Left kidney (tissue), 8 donors: ENCODE data around the gene KRT3. TPM values are rescaled to one million over a fixed set of nuclear protein-coding genes. Genes with fewer than 3 reads are reported as not detected.

Experiments used
- DNase-seq: peaks from one replicate; pipeline ENCODE4 v3.0.0-alpha.2; 2013
- long read RNA-seq, 8 donors: transcript quantifications; one replicate each; lab custom pipeline, GENCODE V29; 2026
- polyA plus RNA-seq: library from polyadenylated mRNA; unstranded; fragments of 120-200 nt; gene quantifications from one replicate; pipeline ENCODE4 v1.2.1, GENCODE V29; 2013; ENCODE audit not compliant: insufficient read length

KRT3 gene
- not detected for polyA plus RNA-seq
- long read RNA-seq, donor 1, result 0 reads
- long read RNA-seq, donor 2, result 0 reads
- long read RNA-seq, donor 3, result 0 reads
- long read RNA-seq, donor 4, result 0 reads
- long read RNA-seq, donor 5, result 0 reads
- long read RNA-seq, donor 6, result 0 reads
- long read RNA-seq, donor 7, result 0 reads
- long read RNA-seq, donor 8, result 0 reads

DNA sequence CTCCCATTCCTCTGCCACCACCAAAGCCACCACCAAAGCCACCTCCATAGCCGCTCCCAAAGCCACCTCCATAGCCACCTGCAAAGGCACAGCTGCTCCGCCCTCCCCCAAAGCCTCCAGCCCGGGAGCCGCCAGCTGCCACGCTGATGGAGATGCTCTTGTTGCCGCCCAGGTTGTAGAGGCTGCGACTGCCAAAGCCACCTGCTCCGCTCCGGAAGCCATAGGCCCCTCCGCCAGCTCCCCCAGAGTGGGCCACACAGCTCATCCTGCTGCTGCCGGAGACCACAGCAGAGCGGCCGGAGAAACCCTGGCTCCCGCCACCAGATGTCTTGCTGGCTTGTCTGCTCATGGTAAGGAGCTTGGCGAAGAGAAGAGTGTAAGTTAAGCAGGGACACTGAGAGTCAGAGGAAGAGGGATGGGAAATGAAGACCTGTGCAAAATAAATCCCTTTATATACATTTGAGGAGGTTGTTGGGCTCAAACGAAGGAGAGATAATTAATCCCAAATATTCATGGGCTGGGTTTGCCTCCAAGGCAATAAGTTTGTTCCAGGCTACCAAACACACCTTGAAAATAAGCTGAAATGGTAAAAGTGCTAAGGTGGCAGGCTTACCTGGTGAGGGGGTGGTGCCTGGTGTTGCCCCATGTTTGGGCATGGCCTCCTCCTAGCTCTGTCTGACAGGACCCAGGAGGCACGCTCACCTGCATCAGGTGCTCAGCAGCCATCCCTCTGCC lies at the start of gene KRT3:
Gene KRT3 (minus strand): TSS at position 424 of the 735 bp plus-strand sequence. CDS start 75 bp downstream, at position 349.
- no peak for DNase-seq

DNA sequence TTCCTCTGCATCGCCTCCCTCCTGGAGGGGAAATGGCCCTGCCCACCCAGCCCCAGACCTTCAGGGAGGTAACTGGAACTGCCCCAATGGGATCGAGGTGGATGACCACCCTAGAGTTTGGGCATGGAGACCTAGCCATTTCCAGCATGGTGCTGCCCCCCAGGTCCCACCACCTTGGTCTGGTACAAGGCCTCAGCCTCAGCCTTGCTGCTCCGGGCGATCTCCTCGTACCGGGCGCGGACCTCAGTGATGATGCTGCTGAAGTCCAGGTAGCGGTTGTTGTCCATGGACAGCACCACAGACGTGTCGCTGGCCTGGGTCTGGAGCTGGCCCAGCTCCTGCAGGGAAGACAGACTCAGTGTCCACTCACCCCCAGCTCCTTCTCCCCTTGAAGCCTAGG lies 48.5 kb upstream of the KRT3 start:
- no peak for DNase-seq

DNA sequence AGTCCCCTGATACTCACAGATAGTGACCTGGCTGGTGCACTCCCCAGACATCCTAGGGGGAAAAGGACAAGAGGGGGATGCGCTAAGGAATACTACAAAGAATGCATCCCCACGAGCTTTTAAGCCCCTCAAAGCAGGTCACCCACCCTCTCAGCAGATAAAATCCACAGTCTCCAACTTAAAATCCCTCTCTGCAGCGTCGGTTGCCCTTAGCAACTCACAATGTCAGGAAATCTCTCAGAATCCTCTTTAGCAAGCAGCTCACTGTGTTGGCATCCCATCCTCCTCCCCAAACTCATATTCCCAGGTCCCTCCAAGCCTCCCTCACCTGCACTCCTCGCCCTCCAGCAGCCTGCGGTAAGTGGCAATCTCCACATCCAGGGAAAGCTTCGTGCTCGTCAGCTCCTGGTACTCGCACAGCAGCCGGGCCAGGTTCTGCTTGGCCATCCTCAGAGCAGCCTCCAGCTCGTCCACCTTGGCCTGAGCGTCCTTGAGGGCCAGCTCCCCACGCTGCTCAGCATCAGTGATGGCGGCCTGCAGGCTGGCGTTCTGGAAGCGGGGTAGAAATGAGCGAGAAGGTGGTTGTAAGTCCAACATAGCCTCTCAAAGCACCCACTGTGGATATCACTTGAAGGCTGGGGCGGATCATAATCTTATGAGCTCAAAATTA lies 43.7 kb upstream of the KRT3 start:
- no peak for DNase-seq

DNA sequence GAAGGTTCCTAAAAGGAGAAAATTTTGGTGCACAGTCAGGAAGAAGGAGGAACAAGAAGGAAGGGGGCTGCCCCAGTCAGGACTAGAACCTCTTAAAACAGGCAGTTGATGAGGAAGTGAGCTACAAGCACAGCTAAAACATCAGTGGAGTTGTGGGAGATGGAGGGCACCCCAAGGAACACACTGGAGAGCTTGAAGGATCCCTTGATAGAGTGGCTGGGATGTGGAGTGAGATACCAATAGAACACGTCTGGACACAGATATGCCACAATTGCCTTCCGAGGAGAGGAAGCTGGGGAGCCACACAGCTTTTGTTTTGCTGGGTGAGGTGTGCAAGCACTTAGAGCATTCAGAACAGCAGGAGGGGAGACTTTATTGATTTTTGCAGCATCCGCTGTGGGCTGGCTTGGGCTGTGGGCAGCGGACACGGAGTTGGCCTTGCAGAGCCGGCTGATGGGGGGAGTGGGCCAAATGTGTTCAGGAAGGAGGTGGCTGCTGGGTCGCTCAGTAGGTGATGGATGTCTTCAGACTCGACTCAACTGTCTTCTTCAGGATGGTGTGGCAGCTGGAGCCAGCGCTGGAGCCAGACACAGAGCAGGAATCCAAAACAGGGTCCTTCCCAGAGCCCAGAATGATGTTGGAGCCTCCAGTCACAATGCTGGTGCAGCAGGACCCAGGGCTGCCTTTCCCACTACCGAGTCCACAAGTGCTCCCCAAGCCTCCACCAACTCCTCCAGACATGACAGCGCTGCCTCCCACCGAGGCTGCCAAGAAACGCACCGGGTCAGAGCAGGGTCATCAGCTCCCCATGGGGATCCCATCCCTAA lies 42.9 kb upstream of the KRT3 start:
- DNase-seq, result no peak

DNA sequence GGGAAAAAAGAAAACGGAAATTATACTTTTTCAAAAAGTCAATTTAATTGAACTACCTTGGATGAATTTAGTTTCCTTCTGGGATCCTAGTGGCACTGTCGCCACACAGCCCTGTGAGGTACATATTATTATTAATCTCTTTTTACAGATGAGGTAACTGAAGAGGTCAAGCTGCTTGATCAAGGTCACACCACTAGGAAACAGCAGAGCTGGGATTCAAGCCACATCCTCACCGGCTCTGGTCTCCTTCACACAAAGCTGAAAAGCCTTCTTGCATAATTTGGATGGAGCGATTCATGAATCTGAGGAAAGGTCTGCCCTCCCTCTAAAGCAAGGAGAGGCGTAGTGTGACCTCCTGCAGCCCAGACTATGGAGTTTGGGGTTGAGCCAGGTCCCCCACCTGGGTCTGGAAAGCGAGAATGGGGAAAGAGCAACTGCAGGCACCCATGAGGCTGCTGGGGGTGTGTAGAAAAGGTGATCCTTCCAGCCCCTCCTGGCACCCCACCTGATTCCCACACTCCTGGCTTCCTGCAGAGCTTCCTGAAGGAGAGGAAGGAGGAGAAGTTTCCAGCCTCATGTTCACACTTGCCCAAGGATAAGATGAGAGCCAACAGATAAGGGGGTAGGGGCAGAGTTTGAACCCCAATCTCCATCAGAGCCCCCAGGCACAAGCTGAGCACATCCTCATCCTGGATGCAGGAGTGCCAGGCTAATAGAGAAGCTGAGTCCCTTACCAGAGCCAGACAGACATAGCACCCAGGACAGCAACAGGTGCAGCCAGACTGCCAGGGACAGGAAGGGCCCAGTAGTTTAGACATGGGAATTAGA lies 42.1 kb upstream of the KRT3 start:
- DNase-seq, result no peak

DNA sequence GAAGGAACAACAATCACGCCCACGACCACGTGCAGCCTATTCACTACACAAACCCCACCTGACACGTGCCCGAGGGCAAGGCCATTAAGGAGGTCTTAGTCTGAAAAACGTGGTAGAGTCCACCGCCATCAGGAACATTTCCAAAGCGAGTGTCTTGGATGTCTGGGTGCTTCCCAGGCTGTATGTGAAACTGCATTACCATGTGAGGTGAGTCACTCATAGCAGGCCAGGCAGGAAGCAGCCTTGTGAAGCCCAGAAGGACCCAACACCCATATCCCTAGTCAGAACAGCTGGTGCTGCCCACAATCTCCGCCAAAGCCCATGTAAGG lies 41.5 kb upstream of the KRT3 start:
- DNase-seq, result no peak

DNA sequence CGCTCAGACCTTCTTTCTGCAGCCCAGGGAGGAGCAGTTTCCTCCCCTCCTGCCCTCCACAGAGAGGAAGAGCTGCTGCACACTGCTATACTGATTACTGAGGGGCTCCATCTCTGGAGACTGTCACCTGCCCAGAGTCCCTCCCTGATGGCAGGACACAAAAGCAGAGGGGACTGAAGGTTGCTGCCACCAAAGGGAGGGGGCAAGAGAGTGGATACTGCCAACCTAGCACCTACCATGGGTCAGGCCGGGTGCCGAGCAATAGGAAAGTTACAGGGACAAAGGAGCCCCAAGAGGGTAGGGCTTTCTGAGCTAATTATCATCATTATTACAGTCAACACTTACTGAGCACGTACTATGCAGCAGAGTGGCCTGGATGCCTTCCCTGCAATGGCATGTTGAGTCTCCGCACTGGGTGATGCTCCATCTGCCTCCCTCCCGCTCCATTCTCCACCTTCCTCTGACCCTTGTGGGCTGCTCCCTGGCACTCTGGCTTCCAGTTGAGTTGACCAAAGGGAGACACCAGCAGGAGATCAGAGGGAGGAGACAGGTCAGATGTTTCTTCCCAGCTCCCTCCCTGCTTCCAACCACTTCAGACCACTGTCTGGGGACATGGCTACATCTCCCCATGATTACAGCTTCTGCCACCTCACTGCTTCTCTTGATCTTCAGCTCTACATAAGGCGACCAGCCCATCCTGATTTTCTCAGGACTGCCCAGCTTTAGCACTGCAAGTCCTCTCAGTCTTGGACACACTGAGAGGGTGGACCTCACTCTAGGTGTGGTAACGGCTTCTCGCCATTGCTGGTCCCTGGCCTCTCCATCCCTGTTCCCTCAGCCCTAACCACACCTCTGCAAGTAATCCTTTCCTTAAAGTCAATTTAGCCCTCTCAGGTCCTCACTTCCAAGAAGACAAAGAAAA lies 40.8 kb upstream of the KRT3 start:
- DNase-seq, result no peak

DNA sequence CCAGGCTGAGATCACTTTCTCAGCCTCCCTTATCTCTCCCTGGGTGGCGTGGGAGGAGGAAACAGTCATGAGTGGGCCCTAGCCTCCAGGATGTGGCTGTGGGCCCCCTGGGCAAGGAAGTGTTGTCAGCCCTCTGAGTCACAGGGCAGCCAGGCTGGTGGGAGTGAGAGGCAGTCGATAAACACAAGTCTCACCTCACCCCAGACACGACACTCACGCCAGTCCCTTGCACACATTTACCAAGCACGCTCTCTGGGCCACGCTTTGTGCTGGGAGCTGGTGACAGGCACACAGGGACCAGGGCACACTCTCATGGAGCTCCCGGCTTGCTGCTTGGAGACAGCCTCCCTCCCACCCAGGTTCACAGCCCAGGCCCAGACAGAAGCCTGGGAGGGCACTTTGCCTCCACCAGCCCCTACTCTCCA lies 40.1 kb upstream of the KRT3 start:
- DNase-seq, result no peak

DNA sequence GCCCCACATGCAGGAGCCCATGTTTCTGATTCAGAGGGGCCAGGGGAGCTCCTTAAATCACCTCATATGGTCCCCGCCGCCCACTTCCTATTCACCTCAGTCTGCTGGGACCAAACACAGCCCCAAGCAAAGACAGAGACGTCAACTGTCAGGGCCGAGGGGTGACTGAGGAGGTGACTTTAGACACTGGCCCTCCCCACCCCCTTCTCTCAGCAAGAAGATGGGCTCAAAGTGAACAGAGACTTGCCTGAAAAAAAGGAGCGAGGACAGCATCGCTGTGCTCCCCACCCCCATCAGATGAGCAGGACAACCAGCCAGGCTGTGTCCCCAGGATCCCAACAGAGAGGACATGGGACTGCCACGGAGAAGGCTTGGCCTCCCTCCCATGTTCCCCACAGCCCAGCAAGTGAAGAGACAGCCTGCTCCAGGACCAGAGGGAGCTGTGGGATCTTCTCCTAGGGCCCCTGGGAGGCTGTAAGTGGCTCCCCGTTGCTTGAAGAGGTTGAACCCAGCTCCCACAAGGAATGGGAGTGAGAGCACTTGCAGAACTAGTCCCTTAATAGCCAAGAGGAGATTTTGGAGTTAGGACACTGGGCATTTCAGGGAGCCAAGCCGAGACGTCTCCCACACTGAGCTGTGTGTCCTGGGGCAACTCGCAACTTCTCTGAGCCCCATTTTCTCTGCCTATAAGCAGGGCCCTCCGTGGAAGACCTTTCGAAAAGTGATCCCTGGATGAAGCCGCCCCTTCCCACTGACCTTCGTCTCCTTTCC lies 39.5 kb upstream of the KRT3 start:
- DNase-seq, result no peak

DNA sequence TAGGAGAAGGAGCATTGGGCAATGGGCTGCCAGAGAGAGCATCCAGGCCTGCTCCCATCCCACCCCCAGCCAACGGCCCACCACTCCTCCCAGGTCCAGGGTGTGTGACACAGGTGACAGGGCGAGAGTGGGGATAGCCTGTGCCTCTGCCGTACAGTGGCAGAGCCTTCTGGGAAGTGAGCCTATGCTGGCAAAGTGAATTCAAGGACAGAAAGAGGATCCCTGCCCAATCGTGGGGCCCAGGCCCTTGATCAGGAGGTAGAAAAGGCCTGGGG lies 38.7 kb upstream of the KRT3 start:
- DNase-seq, result no peak

DNA sequence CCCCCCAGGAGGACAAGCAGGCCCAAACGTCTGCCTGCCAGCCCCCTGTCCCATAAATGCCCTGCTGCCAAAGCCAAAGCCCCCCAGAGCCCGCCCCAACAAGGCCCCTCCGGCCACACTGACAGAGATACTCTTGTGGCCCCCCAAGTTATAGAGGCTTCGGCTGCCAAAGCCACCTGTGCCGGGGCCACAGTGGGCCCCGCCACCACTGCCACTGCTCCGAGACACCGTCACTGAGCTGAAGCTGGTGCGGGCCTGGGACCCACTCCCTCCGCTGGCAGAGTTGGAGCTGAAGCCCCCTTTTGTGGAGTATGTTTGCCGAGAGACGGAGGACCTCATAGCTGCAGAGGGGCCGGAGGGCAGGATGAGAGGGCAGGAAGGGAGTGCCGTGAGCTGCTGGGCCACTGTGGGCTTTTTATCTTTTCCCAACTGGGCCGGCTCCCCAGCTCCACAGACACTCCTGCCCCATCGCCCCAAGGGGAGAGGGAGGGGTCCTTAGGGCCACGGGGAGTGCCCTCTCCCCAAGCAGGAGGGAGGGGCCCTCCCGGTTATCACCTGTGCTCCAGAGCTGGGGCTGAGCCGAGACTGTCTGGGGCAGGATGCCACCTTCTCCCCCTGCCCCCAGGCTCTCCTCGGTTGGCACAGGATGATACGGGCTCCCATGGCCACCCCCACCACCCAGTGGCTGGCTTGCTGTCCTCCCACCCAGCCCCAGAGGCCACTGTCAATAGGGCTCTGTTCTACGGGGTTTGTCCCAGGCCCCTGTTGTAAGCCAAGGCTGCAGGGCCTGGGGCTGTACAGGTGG lies 38.2 kb upstream of the KRT3 start, which contains the start of gene KRT79:
Gene KRT79 (minus strand): TSS at position 390 of the 805 bp plus-strand sequence. CDS start 51 bp downstream, at position 339.
- DNase-seq, result no peak

DNA sequence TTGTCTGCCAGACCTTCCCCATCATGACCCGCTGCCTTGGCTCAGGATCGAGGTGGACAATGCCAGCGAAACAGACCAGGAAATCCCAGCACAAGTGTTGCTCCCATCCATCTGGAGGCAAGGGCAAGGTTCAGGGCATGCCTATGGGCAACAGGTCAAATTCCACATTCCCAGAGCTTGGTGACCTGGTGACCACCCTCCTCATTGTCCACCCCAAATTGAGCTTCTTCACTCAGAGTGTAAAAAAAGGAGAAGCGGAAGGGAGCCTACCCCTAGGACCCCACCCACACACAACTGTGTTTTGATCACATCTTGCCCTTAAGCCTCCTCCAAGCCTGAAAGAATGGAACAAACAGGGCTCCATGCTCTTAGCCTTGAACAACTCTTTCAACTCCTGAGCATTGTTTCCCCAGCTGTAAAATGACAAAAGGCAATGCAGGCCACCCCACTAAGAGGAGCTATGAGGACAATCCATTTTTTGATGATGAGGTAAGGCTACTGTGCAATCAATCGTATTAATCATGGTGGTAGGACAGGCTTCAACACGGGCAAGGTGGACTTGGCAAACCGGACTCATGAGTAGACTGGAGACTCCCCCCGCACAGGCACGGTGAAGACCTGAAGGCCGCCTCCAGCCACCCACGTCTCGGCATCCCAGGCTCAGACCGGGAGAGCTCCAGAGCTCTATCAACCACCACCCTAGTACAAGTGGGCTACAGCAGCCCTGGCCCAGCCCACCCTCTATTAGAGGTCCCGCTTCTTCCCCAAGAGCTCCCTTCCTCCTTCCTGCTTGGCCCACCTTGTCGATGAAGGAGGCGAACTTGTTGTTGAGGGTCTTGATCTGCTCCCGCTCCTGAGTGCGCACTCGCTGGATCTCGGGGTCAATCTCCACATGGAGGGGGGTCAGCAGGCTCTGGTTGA lies 37.3 kb upstream of the KRT3 start:
- no peak for DNase-seq

DNA sequence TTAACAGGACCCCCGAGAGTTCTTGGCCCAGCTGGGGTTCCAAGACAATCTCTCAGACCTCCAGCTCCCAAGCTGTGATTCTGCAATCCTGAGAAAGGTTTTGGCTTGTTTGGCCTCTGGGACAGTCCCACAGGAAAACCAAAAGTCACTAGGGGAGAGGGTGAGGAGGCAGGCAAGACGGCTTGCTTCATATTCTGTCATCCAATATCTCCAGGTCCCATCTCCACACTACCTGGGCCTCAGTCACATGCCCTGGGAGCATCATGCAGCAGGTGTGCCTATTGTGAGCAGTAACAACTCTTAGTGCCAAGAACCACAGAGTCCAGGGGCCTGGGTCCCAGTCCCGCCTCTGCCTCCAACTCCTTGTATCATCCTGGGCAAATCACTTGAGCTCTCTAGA lies 36.5 kb upstream of the KRT3 start:
- no peak for DNase-seq

DNA sequence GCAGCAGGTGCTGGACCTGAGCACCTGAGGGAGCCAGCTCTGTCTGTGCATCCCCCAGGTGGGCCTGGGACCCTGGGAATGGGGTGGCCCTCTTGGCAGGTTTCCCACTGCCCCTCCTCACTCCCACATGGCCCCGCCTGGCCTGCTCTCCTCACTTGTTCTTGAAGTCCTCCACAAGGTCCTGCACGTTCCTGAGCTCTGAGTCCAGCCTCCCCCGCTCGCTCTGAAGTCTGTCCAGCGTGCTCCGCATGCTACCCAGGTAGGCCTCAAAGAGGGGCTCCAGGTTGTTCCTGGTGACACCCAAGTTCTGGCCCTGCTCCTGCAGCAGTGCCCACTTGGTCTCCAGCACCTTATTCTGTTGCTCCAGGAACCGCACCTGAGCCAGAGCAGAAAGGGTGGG lies 35.3 kb upstream of the KRT3 start:
- DNase-seq, result no peak

DNA sequence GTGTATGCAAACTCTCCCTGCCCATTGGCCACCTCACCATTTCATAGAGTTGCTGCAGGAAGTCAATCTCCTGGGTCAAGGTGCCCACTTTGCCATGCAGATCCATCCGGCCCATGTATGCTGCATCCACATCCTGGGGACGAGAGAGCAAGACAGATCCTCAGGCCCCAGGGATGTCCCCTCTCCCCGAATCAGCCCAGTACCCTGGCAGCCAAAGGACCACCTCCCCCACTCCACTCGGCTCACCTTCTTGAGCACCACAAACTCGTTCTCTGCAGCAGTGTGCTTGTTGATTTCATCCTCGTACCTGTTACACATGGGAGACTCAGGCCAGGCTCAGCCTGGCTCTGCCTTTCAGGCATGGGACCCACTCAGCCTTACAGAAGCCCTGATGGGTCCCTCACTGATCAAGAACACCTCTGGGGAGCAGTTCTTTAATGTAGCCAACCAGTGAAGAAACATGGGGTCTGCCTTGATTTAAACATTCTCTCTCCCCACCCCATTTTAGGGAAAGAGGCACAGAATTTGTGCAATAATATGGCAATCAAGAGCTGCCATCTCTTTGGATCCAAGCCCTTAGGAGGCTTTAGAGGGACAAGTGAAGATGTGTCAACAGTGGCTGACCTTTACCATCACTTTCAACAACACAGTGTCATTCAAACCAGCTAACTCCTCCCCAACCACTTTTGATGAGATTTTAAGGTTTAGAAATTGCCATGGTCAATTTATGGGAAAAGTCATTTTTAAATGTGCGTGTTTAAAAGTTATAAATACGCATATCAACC lies 34.3 kb upstream of the KRT3 start:
- no peak for DNase-seq

DNA sequence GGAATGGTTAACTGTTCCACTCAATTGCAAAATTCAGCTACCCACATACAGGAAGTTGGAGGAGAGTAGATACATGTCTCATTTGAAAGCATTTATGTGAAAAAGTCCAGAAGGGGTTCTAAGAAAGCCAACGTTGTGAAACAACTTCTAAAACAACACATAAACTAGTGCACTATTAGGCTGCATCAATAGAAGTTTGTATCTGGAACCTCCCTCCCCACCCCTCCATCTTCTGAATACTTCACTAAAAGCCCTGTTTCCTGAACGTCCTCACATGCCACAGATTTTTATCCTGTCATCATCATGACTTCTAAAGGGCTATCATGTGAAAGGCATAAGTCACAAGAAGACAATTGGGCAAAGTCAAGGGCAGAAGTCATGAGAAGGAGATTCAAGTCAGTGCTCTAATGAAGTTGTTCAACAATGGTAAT lies 32.7 kb upstream of the KRT3 start:
- DNase-seq, result no peak

DNA sequence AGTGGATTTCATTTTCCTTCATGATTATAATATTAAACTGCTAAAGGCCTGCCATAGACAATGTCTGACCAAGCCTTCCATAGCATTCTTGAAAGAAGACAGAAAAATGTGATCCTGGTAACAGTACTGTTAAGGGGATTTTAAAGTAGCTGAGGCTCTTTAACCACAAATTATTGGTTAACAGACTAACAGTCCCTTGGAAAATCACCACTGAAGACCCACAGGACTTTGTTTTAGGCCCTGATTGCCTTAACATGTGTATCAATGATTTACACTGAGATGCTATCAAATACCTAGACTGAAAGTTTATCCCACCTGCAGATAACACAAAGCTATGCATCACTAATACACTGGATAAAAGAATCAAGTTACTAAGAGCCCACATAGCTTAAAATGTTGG lies 32.2 kb upstream of the KRT3 start:
- DNase-seq, result no peak
